Muscle layer of colon (tissue), 2 donors: ENCODE data around the gene SCUBE1.

ENCODE experiments used
- H3K27ac ChIP-seq: one replicate; pipeline ENCODE4 v1.7.0; 2013; ENCODE audit warnings: low read depth, mild to moderate bottlenecking, low read length, moderate library complexity
- H3K27me3 ChIP-seq, 2 donors: one replicate each; pipeline ENCODE4 v1.7.0; 2013; ENCODE audit warnings: low read length in 2 of 2, mild to moderate bottlenecking in 2 of 2; ENCODE audit not compliant: insufficient read depth in 2 of 2, control insufficient read depth in 1 of 2
- H3K36me3 ChIP-seq: one replicate; pipeline ENCODE4 v1.7.0; 2013; ENCODE audit warnings: mild to moderate bottlenecking, low read length; ENCODE audit not compliant: insufficient read depth
- H3K4me1 ChIP-seq: one replicate; pipeline ENCODE4 v1.7.0; 2013; ENCODE audit warnings: mild to moderate bottlenecking, low read length; ENCODE audit not compliant: insufficient read depth
- H3K4me3 ChIP-seq, 2 donors: one replicate each; pipeline ENCODE4 v1.7.0; 2013; ENCODE audit warnings: low read length in 2 of 2, low read depth in 1 of 2, mild to moderate bottlenecking in 1 of 2, moderate library complexity in 1 of 2
- H3K9ac ChIP-seq: one replicate; pipeline ENCODE4 v1.7.0; 2013; ENCODE audit warnings: low read length
- H3K9me3 ChIP-seq: one replicate; pipeline ENCODE4 v1.7.0; 2013; ENCODE audit warnings: mild to moderate bottlenecking, low read length
- donor health status: abdominal sarcoma.
- donor health status: Adenocarcinoma of cecum.

The SCUBE1 gene

DNA sequence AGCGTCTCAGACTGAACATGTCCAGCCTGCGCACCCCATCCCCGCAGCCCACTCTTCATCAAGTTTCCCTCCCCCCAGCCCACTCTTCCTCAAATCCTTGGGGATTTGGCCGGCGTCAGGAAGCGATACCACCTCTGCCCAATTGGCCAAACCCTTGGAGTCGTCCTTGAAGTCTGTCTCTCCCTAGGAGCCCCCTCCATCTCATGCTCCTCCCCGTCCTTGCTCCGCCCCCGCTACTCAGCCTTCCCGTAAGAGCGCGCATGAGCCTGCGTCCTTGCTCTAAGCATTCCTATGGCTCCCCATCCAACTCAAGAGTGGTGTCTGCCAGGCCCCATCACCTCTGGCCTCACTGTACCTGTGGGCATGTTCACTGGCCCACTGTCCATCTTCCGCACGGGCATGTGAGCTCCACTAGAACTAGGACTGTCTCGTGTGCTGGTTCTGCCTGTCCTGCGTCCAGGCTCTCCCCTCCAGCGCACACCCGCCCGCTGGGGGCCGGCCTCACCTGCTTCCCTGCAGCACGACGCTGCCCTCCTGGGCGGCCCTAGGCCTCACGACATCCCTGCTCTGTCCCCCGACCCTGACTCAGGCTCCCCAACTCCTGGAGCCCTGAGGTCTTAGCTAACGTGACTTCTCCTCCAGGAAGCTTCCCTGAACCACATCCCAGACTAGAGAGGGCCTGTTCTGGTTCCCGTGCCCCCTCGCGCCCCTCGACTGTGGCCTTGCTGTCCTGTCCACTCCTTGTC lies 125.7 kb downstream of the SCUBE1 start:
- Histone ChIP-seq H3K4me1 (no peaks in the 10 kb centered on the region), H3K27ac (no peak overlapping the region), H3K9me3 (no peaks in the 10 kb centered on the region), H3K4me3 (no peak overlapping the region), H3K27me3 (no peaks in the 10 kb centered on the region), H3K9ac (no peak overlapping the region), H3K36me3 (no peaks in the 10 kb centered on the region)

DNA sequence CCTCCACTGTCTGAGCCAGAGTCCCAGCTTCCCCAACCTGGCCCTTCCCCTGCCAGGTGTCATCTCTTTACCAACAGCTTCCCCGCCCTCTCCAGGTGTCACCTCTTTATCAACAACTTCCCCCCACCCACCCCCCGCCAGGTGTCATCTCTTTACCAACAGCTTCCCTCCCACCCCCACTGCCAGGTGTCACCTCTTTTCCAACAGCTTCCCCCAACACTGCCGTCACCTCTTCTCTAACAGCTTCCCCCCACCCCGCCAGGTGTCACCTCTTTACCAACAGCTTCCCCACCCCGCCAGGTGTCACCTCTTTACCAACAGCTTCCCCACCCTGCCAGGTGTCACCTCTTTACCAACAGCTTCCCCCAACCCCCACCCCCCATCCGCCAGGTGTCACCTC lies 126.4 kb downstream of the SCUBE1 start:
- Histone ChIP-seq H3K9me3 (no peaks in the 10 kb centered on the region), H3K4me1 (no peaks in the 10 kb centered on the region), H3K4me3 (no peak overlapping the region), H3K27ac (no peak overlapping the region), H3K9ac (no peak overlapping the region), H3K27me3 (no peaks in the 10 kb centered on the region), H3K36me3 (no peaks in the 10 kb centered on the region)

DNA sequence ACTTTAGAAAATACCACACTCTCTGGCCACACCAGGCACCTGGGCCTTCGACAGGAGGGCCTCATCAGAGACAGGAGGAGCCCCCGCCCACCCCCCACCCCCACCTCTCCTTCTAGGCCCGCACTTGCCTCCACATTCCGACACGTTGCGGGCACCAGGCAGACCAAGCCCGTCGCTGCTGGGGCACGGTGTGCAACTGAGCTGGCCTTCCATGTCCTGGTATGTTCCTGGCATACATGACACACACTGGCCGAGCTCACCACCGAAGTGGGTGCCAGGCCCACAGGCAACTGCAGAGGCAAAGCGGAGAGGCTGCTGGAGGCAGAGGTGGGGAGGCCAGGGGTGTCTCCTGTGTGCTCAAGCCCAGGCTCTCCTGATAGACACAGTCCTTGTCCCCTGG lies 129.2 kb downstream of the SCUBE1 start:
- Histone ChIP-seq H3K27ac (no peak overlapping the region), H3K27me3 (no peaks in the 10 kb centered on the region), H3K4me1 (no peaks in the 10 kb centered on the region), H3K9me3 (no peaks in the 10 kb centered on the region), H3K4me3 (no peak overlapping the region), H3K36me3 (no peaks in the 10 kb centered on the region), H3K9ac (no peak overlapping the region)

DNA sequence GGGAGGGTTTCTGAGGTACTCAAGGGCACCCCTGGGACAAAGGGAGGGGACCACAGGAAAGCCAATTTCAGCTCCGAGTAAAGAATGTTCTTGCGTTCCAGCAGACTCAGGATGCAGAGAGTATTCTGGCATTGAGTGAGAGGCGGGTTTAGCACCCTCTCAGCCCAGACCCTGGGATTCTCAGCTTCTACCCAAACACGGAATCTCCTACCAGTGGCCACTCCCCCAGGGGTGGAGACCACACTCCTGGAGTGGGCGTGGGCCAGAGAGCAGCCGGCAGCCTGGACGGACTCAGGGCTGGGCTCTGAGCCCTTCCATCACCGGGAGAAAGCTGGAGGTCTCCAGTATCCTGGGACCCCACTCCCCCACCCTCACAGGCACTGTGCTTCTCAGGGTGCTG lies 130.1 kb downstream of the SCUBE1 start:
- Histone ChIP-seq H3K27me3 (no peaks in the 10 kb centered on the region), H3K36me3 (no peaks in the 10 kb centered on the region), H3K4me3 (no peak overlapping the region), H3K9me3 (no peaks in the 10 kb centered on the region), H3K4me1 (no peaks in the 10 kb centered on the region), H3K9ac (no peak overlapping the region), H3K27ac (no peak overlapping the region)

DNA sequence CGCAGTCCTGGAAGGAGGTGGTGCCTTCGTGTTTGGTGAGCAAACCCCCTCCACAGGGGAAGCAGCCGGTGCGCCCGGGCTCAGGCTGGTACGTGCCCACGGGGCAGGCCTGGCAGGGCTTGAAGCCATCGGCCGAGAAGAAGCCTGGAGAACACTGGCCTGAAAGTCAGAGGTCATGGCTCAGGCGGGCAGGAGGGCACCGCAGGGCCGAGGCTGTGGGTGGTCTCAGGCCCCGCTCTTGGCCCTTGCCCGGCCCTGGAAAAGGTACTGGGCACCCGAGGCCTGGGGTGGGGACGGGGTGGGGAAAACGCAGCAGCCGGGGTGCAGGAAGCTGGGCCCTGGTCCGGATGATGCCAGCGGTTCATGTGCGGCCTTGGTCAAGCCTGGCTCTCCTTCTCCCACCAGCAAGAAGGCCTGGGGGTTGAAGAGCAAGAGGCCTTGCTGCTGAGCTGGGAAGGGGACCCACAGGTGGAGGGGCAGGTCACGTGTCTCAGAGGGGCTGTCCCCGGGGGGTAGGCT lies 130.7 kb downstream of the SCUBE1 start:
- Histone ChIP-seq H3K4me3 (no peak overlapping the region), H3K9me3 (no peaks in the 10 kb centered on the region), H3K9ac (no peak overlapping the region), H3K27ac (no peak overlapping the region), H3K4me1 (no peaks in the 10 kb centered on the region), H3K27me3 (no peaks in the 10 kb centered on the region), H3K36me3 (no peaks in the 10 kb centered on the region)

DNA sequence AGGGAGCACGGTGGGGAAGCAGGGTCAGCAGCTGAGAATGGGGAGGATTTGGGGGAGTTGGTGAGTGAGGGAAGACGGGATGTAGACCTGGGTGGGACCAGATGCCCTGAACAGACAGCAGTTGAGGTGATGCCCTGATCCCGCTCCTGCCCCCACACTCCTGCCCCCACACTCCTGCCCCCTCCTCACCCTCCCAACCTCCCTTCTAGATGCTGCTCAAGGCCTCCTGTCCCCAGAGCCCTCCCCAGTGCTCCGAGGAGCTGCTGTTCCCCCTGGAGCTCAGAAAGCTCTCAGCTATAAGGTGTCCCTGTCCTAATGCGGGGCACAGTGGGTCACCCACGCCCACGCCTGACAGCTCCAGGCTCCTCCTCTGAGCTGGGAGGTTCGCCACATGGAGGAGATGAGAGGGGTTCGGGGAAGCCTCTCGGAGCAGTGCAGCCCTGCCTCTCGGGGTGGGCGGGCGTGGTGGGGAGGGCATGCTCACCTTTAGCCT lies 131.2 kb downstream of the SCUBE1 start:
- H3K9me3 ChIP-seq = no peaks in the 10 kb centered on the region
- H3K27ac ChIP-seq = no peak overlapping the region
- H3K4me3 ChIP-seq = no peak overlapping the region
- no peak overlapping the region for H3K9ac ChIP-seq
- H3K36me3 ChIP-seq = no peaks in the 10 kb centered on the region
- no peaks in the 10 kb centered on the region for H3K27me3 ChIP-seq
- no peaks in the 10 kb centered on the region for H3K4me1 ChIP-seq

DNA sequence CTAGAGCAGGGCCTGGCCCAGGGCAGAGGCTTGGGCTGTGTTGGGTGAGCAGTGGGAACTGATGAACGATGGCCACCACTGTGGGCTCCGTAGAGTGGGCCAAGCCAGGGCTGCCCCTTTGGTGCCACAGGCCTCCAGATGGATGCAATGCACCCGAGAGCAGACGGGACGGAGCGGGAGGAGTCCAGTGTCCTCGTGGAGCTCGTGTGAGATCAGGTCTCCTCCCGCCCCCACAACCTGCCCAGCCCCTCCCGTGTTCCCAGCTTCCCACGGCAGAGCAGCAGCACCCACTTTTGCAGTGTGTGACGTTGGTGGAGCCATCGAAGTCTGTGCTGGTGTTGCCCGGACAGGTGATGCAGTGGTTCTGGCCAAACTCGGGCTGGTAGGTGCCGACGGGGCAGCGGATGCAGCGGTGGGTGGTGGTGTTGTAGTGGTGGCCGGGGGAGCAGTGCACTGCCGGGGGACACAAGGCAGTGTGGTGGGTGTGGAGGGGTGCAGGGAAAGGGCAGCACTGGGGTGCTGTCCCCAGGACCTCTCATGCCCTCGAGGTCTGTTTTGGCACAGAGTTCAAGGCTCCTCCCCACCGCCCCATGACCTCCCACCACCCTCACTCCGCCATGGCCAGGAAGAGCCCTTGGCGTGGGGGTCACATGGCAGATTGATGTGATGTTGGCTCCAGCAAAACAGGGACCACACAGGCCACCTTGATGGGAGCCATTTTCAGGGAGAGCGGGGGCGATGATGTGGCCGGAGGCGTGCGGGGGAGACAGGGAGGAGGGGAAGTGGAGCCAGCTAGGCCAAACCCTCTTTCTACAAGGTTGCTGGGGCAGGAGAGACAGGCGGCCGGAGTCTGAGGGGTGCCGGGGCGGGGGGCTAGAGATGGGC lies 132.3 kb downstream of the SCUBE1 start:
- Histone ChIP-seq H3K4me3 (no peak overlapping the region), H3K27ac (no peak overlapping the region), H3K36me3 (no peaks in the 10 kb centered on the region), H3K4me1 (no peaks in the 10 kb centered on the region), H3K27me3 (no peaks in the 10 kb centered on the region), H3K9me3 (no peaks in the 10 kb centered on the region), H3K9ac (no peak overlapping the region)

DNA sequence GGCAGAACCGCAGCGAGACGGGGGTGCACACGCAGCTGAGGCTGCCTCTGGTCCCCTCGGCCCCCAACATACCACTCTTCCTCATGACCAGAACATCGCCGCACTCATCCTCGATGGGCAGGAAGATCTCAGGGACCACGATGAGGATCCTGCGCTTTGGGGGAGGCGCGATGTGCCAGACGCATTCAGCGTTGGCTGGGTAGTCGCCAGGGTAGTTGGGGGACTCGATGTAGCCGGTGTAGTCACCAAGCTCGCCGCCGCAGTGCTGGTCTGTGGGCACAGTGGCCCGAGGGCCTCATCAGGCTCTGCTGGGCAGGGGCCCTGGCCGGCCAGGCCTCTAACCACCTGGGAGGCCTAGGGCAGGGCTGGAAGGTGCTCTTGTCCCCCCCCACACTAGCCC lies 133.2 kb downstream of the SCUBE1 start:
- no peaks in the 10 kb centered on the region for H3K36me3 ChIP-seq
- no peaks in the 10 kb centered on the region for H3K4me1 ChIP-seq

DNA sequence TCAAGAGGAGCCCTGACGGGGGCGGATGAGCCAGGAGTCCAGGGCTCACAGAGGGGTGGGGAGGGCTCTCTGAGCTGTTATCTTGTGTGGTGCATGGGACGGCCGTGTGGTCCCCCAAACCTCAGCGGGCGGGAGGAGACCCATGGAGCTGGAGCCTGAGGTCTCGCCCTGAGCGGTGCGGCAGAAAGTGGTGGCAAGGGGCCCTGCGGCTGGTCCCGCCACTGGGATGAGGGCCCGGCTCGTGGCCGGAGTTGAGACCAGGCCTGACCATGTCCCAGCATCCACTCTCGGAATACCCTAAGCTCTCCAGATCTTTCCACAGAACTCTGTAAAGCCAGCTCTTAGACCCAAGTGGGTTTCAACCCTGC lies 133.7 kb downstream of the SCUBE1 start:
- Histone ChIP-seq H3K27me3 (no peaks in the 10 kb centered on the region), H3K9ac (no peak overlapping the region), H3K27ac (no peak overlapping the region), H3K4me1 (no peaks in the 10 kb centered on the region), H3K4me3 (no peak overlapping the region), H3K36me3 (no peaks in the 10 kb centered on the region), H3K9me3 (no peaks in the 10 kb centered on the region)

More for the DNA sequence above, 133.2 kb downstream of the SCUBE1 start:
- Histone ChIP-seq H3K9me3 (no peaks in the 10 kb centered on the region), H3K4me3 (no peak overlapping the region), H3K27me3 (no peaks in the 10 kb centered on the region), H3K9ac (no peak overlapping the region), H3K27ac (no peak overlapping the region)

DNA sequence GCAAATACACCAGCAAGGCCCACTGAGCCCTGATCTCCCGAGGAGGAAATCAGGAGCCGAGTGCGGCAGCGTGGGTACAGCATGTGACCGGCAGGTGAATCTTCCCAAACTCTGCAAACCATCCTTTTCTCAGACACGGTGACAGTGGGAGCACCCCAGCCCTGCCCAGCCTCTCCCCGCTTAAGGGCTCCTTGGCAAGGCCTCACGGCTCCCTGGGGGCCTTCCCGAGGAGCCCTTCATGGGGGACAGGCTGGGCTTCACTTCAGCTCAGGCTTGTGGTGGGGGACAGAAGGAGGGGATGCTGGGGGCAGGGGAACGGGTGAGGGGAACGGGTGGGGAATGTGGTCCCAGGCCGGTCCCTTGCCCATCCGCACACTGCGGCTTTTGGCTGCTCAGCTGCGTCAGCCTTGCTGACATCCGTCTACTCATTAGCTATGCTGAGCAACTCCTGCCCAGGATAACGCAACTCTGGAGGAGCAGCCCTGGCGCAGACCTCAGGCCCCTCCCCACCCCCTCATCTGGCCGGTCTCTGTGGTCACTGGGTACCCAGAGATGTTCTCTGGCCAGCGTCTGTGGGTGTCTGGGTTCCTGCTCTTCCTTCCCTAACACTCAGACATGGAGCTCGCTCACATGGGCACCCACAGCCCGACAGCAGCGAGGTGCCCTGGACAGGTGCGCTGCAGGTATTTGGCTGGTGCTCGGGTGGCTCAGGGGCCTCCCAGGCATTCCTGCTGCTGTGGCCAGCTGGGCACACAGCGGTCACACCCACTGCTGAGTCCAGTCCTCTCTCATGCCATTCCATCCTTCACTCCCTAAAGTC lies 134.3 kb downstream of the SCUBE1 start:
- no peaks in the 10 kb centered on the region for H3K4me1 ChIP-seq
- no peak overlapping the region for H3K9ac ChIP-seq
- no peak overlapping the region for H3K4me3 ChIP-seq
- H3K27me3 ChIP-seq = no peaks in the 10 kb centered on the region
- H3K36me3 ChIP-seq = no peaks in the 10 kb centered on the region
- H3K27ac ChIP-seq = no peak overlapping the region
- H3K9me3 ChIP-seq = no peaks in the 10 kb centered on the region
